H1 (cell line): ENCODE measurements around the gene SH3GL1. TPM values are rescaled to one million over a fixed set of nuclear protein-coding genes. Genes with fewer than 3 reads are reported as not detected.
A peak's percentile ranks its signal among the peaks of the same experiment; 100 is the strongest.

Source experiments
- CTCF ChIA-PET: fragments of 300-600 bp; sonication (Branson Sonifier 250); formaldehyde crosslinking; loops from one replicate; lab custom pipeline; 2021; ENCODE audit not compliant: partially characterized antibody; lab: Charles Lee
- POLR2A ChIA-PET: fragments of 300-600 bp; sonication (Branson Sonifier 250); formaldehyde crosslinking; loops from one replicate; lab custom pipeline; 2021; ENCODE audit warnings: inconsistent platforms; ENCODE audit not compliant: partially characterized antibody; lab: Charles Lee
- DNase-seq, 2 experiments: peaks; one replicate each; pipeline versions ENCODE4 v3.0.0 to v3.0.0-alpha.2; 2010 to 2022; ENCODE audit warnings: low spot score in 2 of 2, low read depth in 1 of 2, mixed read lengths in 1 of 2
- FAIRE-seq: peaks from 2 replicates; lab custom pipeline; 2011; peaks lifted over from hg19 to GRCh38; lab: Jason Lieb, UNC
- H2AFZ ChIP-seq: 2 replicates; pipeline ENCODE4 v1.8.1; 2012; ENCODE audit warnings: low read length, inconsistent platforms
- H2AK5ac ChIP-seq: 2 replicates; pipeline ENCODE4 v1.6.1; 2013; ENCODE audit warnings: low read depth, low read length
- H2BK120ac ChIP-seq: replicated peaks from 2 replicates; pipeline ENCODE3; 2013; ENCODE audit warnings: low read depth, low read length, inconsistent platforms
- H2BK12ac ChIP-seq: 2 replicates; pipeline ENCODE4 v1.6.1; 2013; ENCODE audit warnings: low read depth, low read length
- H2BK15ac ChIP-seq: 2 replicates; pipeline ENCODE4 v1.6.1; 2013; ENCODE audit warnings: low read length
- H2BK20ac ChIP-seq: 2 replicates; pipeline ENCODE4 v1.6.1; 2013; ENCODE audit warnings: low read length
- H2BK5ac ChIP-seq: 2 replicates; pipeline ENCODE4 v1.6.1; 2013; ENCODE audit warnings: low read depth, low read length
- H3K14ac ChIP-seq: 2 replicates; pipeline ENCODE4 v1.6.1; 2013; ENCODE audit warnings: inconsistent platforms; ENCODE audit not compliant: insufficient read length
- H3K18ac ChIP-seq: 2 replicates; pipeline ENCODE4 v1.6.1; 2013; ENCODE audit warnings: low read length; ENCODE audit errors: extremely low read depth
- H3K23ac ChIP-seq: 2 replicates; pipeline ENCODE4 v1.6.1; 2013; ENCODE audit warnings: inconsistent platforms; ENCODE audit not compliant: insufficient read length
- H3K23me2 ChIP-seq: 2 replicates; pipeline ENCODE4 v1.6.1; 2013; ENCODE audit warnings: low read depth, low read length
- H3K27ac ChIP-seq: 2 replicates; pipeline ENCODE4 v1.6.1; 2011; ENCODE audit warnings: low read depth, low read length, inconsistent platforms
- H3K27me3 ChIP-seq, 4 experiments: replicated peaks in 1 of 4; 1 replicate in 1 of 4; 2 replicates in 3 of 4; pipeline versions ENCODE4 v1.6.1 to v1.8.1; 2011 to 2013; ENCODE audit warnings: low read length in 3 of 4, mild to moderate bottlenecking in 3 of 4, inconsistent platforms in 2 of 4, mixed read lengths in 2 of 4, moderate library complexity in 1 of 4; ENCODE audit not compliant: control insufficient read depth in 3 of 4, insufficient read depth in 3 of 4; ENCODE audit errors: extremely low read depth in 1 of 4
- H3K36me3 ChIP-seq, 4 experiments: 2 replicates each; pipeline versions ENCODE4 v1.6.1 to v1.8.1; 2011 to 2013; ENCODE audit warnings: mild to moderate bottlenecking in 4 of 4, low read length in 3 of 4, moderate library complexity in 2 of 4, control low read depth in 1 of 4, inconsistent platforms in 1 of 4; ENCODE audit not compliant: insufficient read depth in 4 of 4, control insufficient read depth in 2 of 4
- H3K4ac ChIP-seq: replicated peaks from 2 replicates; pipeline ENCODE3; 2013; ENCODE audit warnings: low read length, low read depth, mixed read lengths, inconsistent platforms; ENCODE audit not compliant: insufficient read length
- H3K4me1 ChIP-seq, 4 experiments: replicated peaks in 1 of 4; 1 replicate in 1 of 4; 2 replicates in 3 of 4; pipeline versions ENCODE4 v1.6.1 to v1.8.1; 2011 to 2013; ENCODE audit warnings: low read length in 3 of 4, inconsistent platforms in 2 of 4, mixed read lengths in 1 of 4; ENCODE audit not compliant: insufficient read depth in 4 of 4, control insufficient read depth in 3 of 4
- H3K4me2 ChIP-seq, 2 experiments: 2 replicates each; pipeline versions ENCODE4 v1.6.1 to v1.8.1; 2011 to 2013; ENCODE audit warnings: low read depth in 2 of 2, low read length in 2 of 2, control low read depth in 1 of 2, inconsistent platforms in 1 of 2, mild to moderate bottlenecking in 1 of 2; ENCODE audit not compliant: insufficient read depth in 1 of 2
- H3K4me3 ChIP-seq, 4 experiments: fragments of 200-600, 300-600 bp in 1 of 4; sonication (generic), shearing (Covaris generic), sonication (Bioruptor Twin) in 1 of 4; 2 replicates each; pipeline versions ENCODE4 v1.5.1 to v1.8.1; 2011 to 2016; ENCODE audit warnings: low read length in 4 of 4, low read depth in 3 of 4, control low read depth in 2 of 4, inconsistent platforms in 2 of 4, mild to moderate bottlenecking in 2 of 4, mixed read lengths in 1 of 4, moderate library complexity in 1 of 4; ENCODE audit not compliant: insufficient read depth in 2 of 4; ENCODE audit errors: extremely low read depth in 1 of 4
- H3K56ac ChIP-seq: replicated peaks from 2 replicates; pipeline ENCODE3; 2013; ENCODE audit warnings: low read depth, mild to moderate bottlenecking, mixed read lengths, low read length, inconsistent platforms; ENCODE audit not compliant: insufficient read length
- H3K79me1 ChIP-seq: 2 replicates; pipeline ENCODE4 v1.6.1; 2013; ENCODE audit warnings: low read depth, low read length, control low read depth
- H3K79me2 ChIP-seq, 2 experiments: 2 replicates each; pipeline versions ENCODE4 v1.6.1 to v1.8.1; 2012 to 2013; ENCODE audit warnings: low read length in 2 of 2, mild to moderate bottlenecking in 2 of 2, inconsistent platforms in 1 of 2; ENCODE audit not compliant: insufficient read depth in 2 of 2, control insufficient read depth in 1 of 2
- H3K9ac ChIP-seq, 4 experiments: replicated peaks in 1 of 4; 1 replicate in 1 of 4; 2 replicates in 3 of 4; pipeline versions ENCODE4 v1.6.1 to v1.8.1; 2011 to 2013; ENCODE audit warnings: low read depth in 3 of 4, low read length in 3 of 4, control low read depth in 2 of 4, mild to moderate bottlenecking in 2 of 4, moderate library complexity in 2 of 4, inconsistent platforms in 1 of 4; ENCODE audit errors: extremely low read depth in 1 of 4
- H3K9me3 ChIP-seq, 2 experiments: 2 replicates each; pipeline versions ENCODE4 v1.6.1 to v1.8.1; 2012 to 2013; ENCODE audit warnings: mild to moderate bottlenecking in 2 of 2, moderate library complexity in 2 of 2, control low read depth in 1 of 2, inconsistent platforms in 1 of 2, low read depth in 1 of 2, low read length in 1 of 2, mixed read lengths in 1 of 2; ENCODE audit not compliant: insufficient read depth in 2 of 2
- H4K20me1 ChIP-seq, 2 experiments: replicated peaks in 1 of 2; 2 replicates each; pipeline versions ENCODE3 to v1.8.1; 2011 to 2013; ENCODE audit warnings: inconsistent platforms in 2 of 2, low read length in 2 of 2, mild to moderate bottlenecking in 1 of 2; ENCODE audit not compliant: insufficient read depth in 2 of 2, control insufficient read depth in 1 of 2
- H4K5ac ChIP-seq: 2 replicates; pipeline ENCODE4 v1.6.1; 2013; ENCODE audit warnings: low read length, low read depth, mixed read lengths, inconsistent platforms; ENCODE audit not compliant: insufficient read length
- H4K8ac ChIP-seq: 2 replicates; pipeline ENCODE4 v1.8.0; 2013; ENCODE audit warnings: mild to moderate bottlenecking, moderate library complexity, low read length, inconsistent platforms; ENCODE audit not compliant: insufficient read depth; ENCODE audit errors: extremely low read depth
- H4K91ac ChIP-seq: replicated peaks from 2 replicates; pipeline ENCODE3; 2013; ENCODE audit warnings: low read length, mixed read lengths, inconsistent platforms; ENCODE audit not compliant: insufficient read length
- ATF2 ChIP-seq: IDR thresholded peaks from 2 replicates; pipeline ENCODE4 v1.6.1; 2012; ENCODE audit warnings: low read length, inconsistent platforms
- POLR2AphosphoS5 ChIP-seq: IDR thresholded peaks from 2 replicates; pipeline ENCODE4 v1.6.1; 2011; ENCODE audit warnings: low read depth, low read length
- SIN3A ChIP-seq, 2 experiments: IDR thresholded peaks in 1 of 2; conservative IDR thresholded peaks in 1 of 2; 2 replicates each; pipeline ENCODE4 v1.6.1; 2011 to 2012; ENCODE audit warnings: low read length in 2 of 2, improper control_type of control experiment in 1 of 2, low read depth in 1 of 2, mild to moderate bottlenecking in 1 of 2
- SP4 ChIP-seq: IDR thresholded peaks from 2 replicates; pipeline ENCODE4 v1.6.1; 2012; ENCODE audit warnings: low read length, inconsistent platforms
- TEAD4 ChIP-seq: IDR thresholded peaks from 2 replicates; pipeline ENCODE4 v1.6.1; 2012; ENCODE audit warnings: low read depth, low read length, inconsistent platforms, mixed read lengths
- YY1 ChIP-seq: IDR thresholded peaks from 2 replicates; pipeline ENCODE4 v1.6.1; 2011; ENCODE audit warnings: low read depth, mild to moderate bottlenecking, low read length
- WGBS, 2 experiments: shearing (Covaris generic) in 1 of 2; methylation state at CpG; one replicate each; pipeline versions ENCODE4 v1.1.6 to v1.1.7; 2013 to 2015; ENCODE audit warnings: low lambda C conversion rate in 2 of 2, mixed read lengths in 2 of 2, inconsistent platforms in 1 of 2, low coverage in 1 of 2, missing lambda C conversion rate in 1 of 2; ENCODE audit not compliant: insufficient replicate concordance in 2 of 2, insufficient coverage in 1 of 2, insufficient read length in 1 of 2; ENCODE audit errors: extremely low coverage in 1 of 2, missing lambda C conversion rate in 1 of 2; 5-methylcytosine and 5-hydroxymethylcytosine counted together
- polyA plus RNA-seq, 7 experiments: library from polyadenylated mRNA; depleted of rRNA in 3 of 7; stranded (reverse) in 5 of 7; unstranded in 2 of 7; fragments of >200 nt in 5 of 7; fragments of 200-250 nt in 2 of 7; gene quantifications; 1 replicate in 5 of 7; 2 replicates in 1 of 7; 4 replicates in 1 of 7; pipeline versions ENCODE4 v1.2.1 to v1.2.3, GENCODE V29; 2011 to 2013; ENCODE audit warnings: missing spikeins in 2 of 7, mixed read lengths in 2 of 7
- total RNA-seq: library from RNA; stranded (reverse); fragmentation: NEBNext Ultra II Directional; extraction: Animal tissue kit (Norgen Biotek cat#: 25700); gene quantifications from 2 replicates; pipeline ENCODE4 v1.2.1, GENCODE V29; 2021

Gene SH3GL1
- total and polyA plus RNA-seq, 2 of the 8 experiments (the other 6 are each of a cell fraction or from before 2014, with no cell fraction given) = 81.5 to 102 TPM

- Histone ChIP-seq H3K4me3 (peak overlapping the region in 2 of 4 experiments; percentile 15 to 35; a peak in 4 of 8 replicates), H3K36me3 (peaks cover 22 to 79% (median 41%) of the 10 kb centered on the region in 4 experiments), H3K14ac (no peak overlapping the region), H3K23ac (no peak overlapping the region), H4K91ac (no peak overlapping the region), H4K5ac (no peak overlapping the region), H2AK5ac (no peak overlapping the region), H2BK12ac (no peak overlapping the region), H3K79me2 (peaks cover 9 to 91% of the 10 kb centered on the region in 2 experiments; a peak in 3 of 4 replicates), H3K4me1 (peaks cover 6 to 24% (median 8%) of the 10 kb centered on the region in 4 experiments; a peak in 6 of 7 replicates), H3K4me2 (peak overlapping the region; percentile 41 to 50), H3K79me1 (peaks cover 7% of the 10 kb centered on the region), H4K8ac (no peak overlapping the region), H3K23me2 (no peaks in the 10 kb centered on the region), H4K20me1 (peaks cover 17 to 28% of the 10 kb centered on the region in 2 experiments), H3K9me3 (no peaks in the 10 kb centered on the region), H2BK20ac (peak overlapping the region; percentile 75; the same call in 1 of the 2 replicates), H3K4ac (no peak overlapping the region), H3K27me3 (no peaks in the 10 kb centered on the region), H3K9ac (no peak overlapping the region), H2BK15ac (peak overlapping the region; percentile 83; the same call in 1 of the 2 replicates), H3K56ac (no peak overlapping the region), H2BK5ac (peak overlapping the region; percentile 71; the same call in 1 of the 2 replicates), H2AFZ (no peak overlapping the region), H3K18ac (no peak overlapping the region), H3K27ac (peak overlapping the region; percentile 68; the same call in 1 of the 2 replicates), H2BK120ac (no peak overlapping the region)
- DNase-seq (no peak), FAIRE-seq (no peak)
- POLR2A ChIA-PET = interaction anchor here (0.6 to 58.1 kb wide), 11 partner anchors 10 to 68 kb away, joined by 3 to 1590 read pairs (median 4); partner anchors contain the start of genes CHAF1A, SH3GL1 and UBXN6
- TF ChIP-seq SP4 (no peak), ATF2 (no peak), POLR2AphosphoS5 (no peak), YY1 (no peak), SIN3A (conservative IDR thresholded peaks at IDR 0.05 in 1 of 2, IDR thresholded peaks at IDR 0.05 in 1 of 2; ENCODE audit: low read depth in 1 of 2, low read length in 2 of 2) (0 out of 4 replicates have a peak, but pooled peaks of 1 of the 2 experiments have one; percentile 6), TEAD4 (no peak)
- CTCF ChIA-PET = interaction anchor here (0.7 to 3.7 kb wide), 6 partner anchors 9 to 172 kb away, joined by 3 to 22 read pairs (median 6); partner anchors contain the start of genes CHAF1A and SH3GL1
- 61% methylated on average over 9 of the region's 9 CpGs; no CpG with 5 or more reads in 1 of the 2 experiments for WGBS, 2 experiments
Observed at GRCh38 chr19:4414800-4415321, 14.5 kb upstream of the SH3GL1 start.
